AG10803 (cell line): ENCODE results near the gene ATF6B.

Experiments
- DNase-seq: peaks from one replicate; pipeline ENCODE4 v3.0.0; 2010; ENCODE audit warnings: low read depth
- H3K4me3 ChIP-seq: 2 replicates; pipeline ENCODE4 v1.5.1; 2011; ENCODE audit warnings: mild to moderate bottlenecking, low read length, control low read depth
- TF ChIP-seq, protein P1 (sequence below): conservative IDR thresholded peaks from 2 replicates; pipeline ENCODE4 v1.5.1; 2011; ENCODE audit warnings: mild to moderate bottlenecking, low read length, control low read depth, inconsistent platforms

ATF6B gene

DNA sequence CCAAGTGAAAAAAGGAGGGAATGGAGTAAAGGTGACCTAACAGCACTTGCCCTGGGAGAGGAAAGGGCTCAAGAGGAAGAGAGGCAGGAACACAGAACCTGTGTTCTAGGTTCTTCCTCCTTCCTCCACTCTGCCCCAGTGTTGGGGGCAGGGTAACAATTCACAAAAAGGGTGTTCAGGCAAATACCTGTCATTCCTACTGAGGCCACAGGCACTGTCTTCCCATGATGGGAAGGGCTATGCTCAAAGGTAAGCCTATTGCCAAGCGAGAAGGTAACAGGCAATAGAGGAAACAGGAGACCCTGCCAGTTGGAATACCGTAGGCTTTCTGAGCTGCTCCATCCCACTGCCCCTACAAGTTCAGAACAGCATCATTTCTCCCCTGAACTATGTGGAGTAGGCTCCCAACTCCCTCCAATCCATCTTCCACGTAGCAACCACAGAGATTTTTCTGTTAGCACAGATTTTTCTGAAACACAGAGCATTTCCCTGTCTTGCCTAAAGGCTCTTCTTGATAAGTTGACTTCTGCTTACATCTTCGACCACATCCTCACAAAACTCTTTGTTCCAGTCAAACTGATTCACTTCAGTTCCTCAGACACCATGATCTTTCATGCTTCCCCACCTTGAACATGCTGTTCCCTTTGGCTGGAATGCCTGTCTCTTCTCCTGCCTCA, 45.1 kb upstream of the ATF6B start:
- TF ChIP-seq, protein P1, sequence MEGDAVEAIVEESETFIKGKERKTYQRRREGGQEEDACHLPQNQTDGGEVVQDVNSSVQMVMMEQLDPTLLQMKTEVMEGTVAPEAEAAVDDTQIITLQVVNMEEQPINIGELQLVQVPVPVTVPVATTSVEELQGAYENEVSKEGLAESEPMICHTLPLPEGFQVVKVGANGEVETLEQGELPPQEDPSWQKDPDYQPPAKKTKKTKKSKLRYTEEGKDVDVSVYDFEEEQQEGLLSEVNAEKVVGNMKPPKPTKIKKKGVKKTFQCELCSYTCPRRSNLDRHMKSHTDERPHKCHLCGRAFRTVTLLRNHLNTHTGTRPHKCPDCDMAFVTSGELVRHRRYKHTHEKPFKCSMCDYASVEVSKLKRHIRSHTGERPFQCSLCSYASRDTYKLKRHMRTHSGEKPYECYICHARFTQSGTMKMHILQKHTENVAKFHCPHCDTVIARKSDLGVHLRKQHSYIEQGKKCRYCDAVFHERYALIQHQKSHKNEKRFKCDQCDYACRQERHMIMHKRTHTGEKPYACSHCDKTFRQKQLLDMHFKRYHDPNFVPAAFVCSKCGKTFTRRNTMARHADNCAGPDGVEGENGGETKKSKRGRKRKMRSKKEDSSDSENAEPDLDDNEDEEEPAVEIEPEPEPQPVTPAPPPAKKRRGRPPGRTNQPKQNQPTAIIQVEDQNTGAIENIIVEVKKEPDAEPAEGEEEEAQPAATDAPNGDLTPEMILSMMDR = no peak
- no peak for DNase-seq
- H3K4me3 ChIP-seq = no peak overlapping the region

DNA sequence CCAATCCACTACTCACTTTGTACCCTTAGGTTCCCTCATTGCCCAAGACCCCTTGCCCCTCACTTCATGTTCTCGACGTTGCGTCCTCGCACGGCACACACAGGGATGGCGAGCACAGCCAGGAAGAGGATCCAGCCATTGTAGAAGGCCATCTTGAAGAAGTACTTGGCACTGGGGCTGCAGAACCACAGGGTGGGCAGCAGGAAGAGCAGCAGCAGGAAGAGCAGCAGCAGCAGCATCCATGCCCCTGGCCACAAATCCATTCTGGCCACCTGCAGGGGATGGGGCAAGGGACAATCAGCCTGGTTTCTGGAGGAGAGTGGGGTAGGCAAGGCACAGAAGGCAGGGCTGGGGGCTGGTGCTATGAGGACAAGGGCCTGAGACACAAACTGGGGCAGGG, 43.2 kb upstream of the ATF6B start:
- no peak for DNase-seq
- TF ChIP-seq, protein P1 = no peak
- H3K4me3 ChIP-seq = no peak overlapping the region

DNA sequence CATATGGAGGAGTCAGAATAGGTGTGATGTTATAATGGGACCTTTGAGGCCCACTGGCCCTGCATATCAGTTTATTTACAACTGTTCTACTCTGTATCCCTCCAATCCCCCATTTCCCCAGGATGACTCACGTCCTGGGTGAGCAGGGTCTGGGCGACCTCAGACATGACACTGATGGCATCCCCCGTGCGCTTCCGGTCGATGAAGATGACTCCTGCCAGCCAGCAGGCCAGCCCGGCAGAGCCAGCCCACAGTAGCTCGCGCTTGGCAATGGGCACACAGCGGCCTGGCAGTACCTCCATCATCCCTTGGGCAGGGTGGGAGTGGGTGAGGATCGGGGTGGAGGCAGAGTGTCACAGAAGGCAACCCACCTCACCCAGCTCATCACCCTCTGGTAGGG, 42.2 kb upstream of the ATF6B start:
- H3K4me3 ChIP-seq = no peak overlapping the region
- TF ChIP-seq, protein P1 = no peak
- DNase-seq = no peak

DNA sequence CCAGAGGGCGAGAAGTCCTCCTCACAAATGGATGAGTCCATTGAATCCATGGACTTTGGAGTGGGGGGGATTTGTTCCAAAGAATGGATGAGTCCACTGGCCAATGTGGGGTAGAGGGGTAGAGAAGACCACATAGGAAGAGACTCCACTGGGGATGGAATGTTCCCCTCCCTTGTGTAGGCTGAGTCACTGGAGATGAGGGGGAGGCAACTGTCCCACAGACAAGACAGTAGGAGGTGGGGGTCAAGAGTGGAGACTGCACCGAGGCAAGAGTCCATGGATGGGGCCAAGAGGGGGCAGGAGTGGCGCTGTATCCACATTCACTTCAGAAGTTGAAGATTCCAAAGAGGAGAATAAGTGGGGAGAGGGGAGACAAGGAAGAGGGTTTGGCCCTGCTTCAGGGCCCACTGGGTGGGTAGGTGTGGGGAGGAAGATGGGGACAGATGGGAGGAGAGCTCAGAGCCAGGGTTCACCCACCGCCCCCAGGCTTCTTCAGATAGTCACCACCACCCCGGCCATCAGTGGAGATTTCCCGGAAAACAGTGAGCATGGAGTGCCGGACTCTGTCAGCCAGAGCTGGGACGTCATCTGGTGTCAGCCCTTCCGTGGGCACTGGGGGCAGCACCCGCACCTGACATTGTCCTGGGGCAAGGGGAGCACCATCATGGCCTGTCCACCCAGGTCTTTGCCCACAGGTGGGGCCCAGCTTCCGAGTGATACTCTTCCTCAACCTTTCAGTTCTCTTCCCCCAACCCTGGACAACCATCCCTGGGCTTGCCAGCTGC, 41.0 kb upstream of the ATF6B start:
- no peak for DNase-seq

DNA sequence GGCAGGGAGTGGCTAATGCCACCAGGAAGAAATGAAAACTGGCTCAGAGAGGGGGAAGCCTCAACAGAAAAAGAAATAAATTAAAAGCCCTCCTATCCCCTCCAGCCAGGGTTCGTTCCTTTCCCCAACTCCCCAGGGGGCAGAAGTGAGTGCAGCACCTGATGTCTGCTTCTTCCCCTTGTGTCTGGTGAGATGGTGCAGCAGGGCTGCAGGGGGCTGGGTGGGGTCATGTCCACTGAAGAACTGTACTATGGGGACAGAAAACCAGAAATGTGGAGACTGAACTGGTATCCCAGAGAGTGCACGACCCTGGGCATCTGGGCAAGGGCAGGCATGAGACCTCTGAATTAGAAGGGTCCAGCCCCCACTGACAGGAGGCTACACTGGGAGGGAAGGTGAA, 40.3 kb upstream of the ATF6B start:
- DNase-seq = no peak
- H3K4me3 ChIP-seq = no peak overlapping the region
- TF ChIP-seq, protein P1 = no peak

More for the DNA sequence above, 41.0 kb upstream of the ATF6B start:
- TF ChIP-seq, protein P1 = no peak
- H3K4me3 ChIP-seq = no peak overlapping the region

DNA sequence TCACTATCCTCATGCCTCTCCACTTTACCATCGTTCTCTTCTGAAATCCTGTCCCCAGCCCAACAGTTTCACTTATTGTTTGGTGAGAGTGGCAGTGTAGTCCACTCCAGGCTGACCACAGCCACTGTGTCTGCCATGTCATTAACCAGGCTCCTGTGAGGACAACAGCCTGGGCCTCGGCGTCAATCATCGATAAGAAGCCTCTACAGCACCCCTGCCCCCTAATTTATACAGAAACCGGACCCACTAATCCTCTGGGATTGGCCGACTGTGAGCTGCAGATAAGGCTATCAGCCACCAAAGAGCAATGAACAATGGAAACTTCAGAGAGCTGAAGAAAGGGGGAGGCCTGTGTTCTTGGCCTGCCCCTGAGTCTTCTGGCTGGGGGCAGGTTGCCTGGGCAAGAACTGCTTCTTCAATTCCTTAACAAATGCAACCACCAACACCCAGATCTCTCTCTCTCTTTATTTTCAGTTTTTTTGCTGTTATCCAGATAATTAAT, 39.8 kb upstream of the ATF6B start:
- no peak for DNase-seq
- TF ChIP-seq, protein P1 = no peak
- no peak overlapping the region for H3K4me3 ChIP-seq
